ENCODE results near the gene MAML2. TPM values are rescaled to one million over a fixed set of nuclear protein-coding genes. Genes with fewer than 3 reads are reported as not detected.

The MAML2 gene
- total and polyA plus RNA-seq, 2 experiments from 2014 or later = 2.0 to 7.1 TPM

DNA sequence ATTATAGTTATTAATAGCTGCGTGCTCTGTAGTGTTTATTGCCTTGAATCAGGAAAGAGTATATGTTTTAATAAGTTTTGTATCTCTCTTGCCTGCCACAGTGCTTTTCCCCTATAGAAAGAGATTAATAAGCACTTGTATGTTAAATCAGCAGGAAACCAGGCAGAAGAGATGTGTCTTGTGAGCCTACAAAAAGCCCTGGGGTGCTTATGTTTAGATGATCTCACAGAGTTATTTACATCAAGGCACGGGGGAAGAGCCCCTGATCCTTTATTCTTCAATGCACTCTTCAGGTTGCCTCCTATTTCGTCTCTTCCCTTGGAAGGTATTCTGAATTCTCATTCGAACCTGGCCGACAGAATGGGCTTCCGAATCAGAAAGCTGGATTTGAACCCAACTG is 183.0 kb downstream of the MAML2 start:
- peaks cover 51% of the 10 kb centered on the region for H3K4me1 ChIP-seq (ENCODE audit: insufficient read depth)
- Mint-ChIP-seq H3K27me3 (ENCODE audit: insufficient read depth, low read depth, poor library complexity) (peaks cover 3% of the 10 kb centered on the region), H3K9me3 (no peaks in the 10 kb centered on the region), H3K27ac (no peak overlapping the region), H3K4me1 (peaks cover 37% of the 10 kb centered on the region), H3K36me3 (ENCODE audit: low read depth) (no peaks in the 10 kb centered on the region), H3K4me3 (no peak overlapping the region)
- H3K9me2 ChIP-seq (ENCODE audit: insufficient read depth) = no peaks in the 10 kb centered on the region; the same call in 1 of the 2 replicates
- no peaks in the 10 kb centered on the region for H3K36me3 ChIP-seq (ENCODE audit: insufficient read depth)
- H3K4me2 ChIP-seq = peak overlapping the region; percentile 31
- no peak overlapping the region for H2AFZ ChIP-seq
- no peaks in the 10 kb centered on the region; the same call in 1 of the 2 replicates for H3F3A ChIP-seq (replicated peaks; ENCODE audit: low read depth)
- H3K27me3 ChIP-seq (ENCODE audit: insufficient read depth) = no peaks in the 10 kb centered on the region
- no peak for ATAC-seq
- H3K4me3 ChIP-seq = no peak overlapping the region
- TF ChIP-seq CREB1 (CRISPR knock-in tag; IDR thresholded peaks at IDR 0.05; ENCODE audit: low read depth) (no peak), ZNF114 (CRISPR knock-in tag; IDR thresholded peaks at IDR 0.05) (no peak), JUNB (IDR thresholded peaks at IDR 0.05; ENCODE audit: unreplicated experiment) (no peak), STAT1 (IDR thresholded peaks at IDR 0.05; ENCODE audit: unreplicated experiment) (no peak), ZNF331 (CRISPR knock-in tag; IDR thresholded peaks at IDR 0.05; ENCODE audit: low read depth) (no peak), EZH2phosphoT487 (IDR thresholded peaks at IDR 0.05; ENCODE audit: unreplicated experiment) (no peak), EZH2 (IDR thresholded peaks at IDR 0.05; ENCODE audit: low read depth, unreplicated experiment) (no peak)
- TF ChIP-seq, protein P1, sequence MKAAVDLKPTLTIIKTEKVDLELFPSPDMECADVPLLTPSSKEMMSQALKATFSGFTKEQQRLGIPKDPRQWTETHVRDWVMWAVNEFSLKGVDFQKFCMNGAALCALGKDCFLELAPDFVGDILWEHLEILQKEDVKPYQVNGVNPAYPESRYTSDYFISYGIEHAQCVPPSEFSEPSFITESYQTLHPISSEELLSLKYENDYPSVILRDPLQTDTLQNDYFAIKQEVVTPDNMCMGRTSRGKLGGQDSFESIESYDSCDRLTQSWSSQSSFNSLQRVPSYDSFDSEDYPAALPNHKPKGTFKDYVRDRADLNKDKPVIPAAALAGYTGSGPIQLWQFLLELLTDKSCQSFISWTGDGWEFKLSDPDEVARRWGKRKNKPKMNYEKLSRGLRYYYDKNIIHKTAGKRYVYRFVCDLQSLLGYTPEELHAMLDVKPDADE (IDR thresholded peaks at IDR 0.05) = no peak
- TF ChIP-seq, protein P2, sequence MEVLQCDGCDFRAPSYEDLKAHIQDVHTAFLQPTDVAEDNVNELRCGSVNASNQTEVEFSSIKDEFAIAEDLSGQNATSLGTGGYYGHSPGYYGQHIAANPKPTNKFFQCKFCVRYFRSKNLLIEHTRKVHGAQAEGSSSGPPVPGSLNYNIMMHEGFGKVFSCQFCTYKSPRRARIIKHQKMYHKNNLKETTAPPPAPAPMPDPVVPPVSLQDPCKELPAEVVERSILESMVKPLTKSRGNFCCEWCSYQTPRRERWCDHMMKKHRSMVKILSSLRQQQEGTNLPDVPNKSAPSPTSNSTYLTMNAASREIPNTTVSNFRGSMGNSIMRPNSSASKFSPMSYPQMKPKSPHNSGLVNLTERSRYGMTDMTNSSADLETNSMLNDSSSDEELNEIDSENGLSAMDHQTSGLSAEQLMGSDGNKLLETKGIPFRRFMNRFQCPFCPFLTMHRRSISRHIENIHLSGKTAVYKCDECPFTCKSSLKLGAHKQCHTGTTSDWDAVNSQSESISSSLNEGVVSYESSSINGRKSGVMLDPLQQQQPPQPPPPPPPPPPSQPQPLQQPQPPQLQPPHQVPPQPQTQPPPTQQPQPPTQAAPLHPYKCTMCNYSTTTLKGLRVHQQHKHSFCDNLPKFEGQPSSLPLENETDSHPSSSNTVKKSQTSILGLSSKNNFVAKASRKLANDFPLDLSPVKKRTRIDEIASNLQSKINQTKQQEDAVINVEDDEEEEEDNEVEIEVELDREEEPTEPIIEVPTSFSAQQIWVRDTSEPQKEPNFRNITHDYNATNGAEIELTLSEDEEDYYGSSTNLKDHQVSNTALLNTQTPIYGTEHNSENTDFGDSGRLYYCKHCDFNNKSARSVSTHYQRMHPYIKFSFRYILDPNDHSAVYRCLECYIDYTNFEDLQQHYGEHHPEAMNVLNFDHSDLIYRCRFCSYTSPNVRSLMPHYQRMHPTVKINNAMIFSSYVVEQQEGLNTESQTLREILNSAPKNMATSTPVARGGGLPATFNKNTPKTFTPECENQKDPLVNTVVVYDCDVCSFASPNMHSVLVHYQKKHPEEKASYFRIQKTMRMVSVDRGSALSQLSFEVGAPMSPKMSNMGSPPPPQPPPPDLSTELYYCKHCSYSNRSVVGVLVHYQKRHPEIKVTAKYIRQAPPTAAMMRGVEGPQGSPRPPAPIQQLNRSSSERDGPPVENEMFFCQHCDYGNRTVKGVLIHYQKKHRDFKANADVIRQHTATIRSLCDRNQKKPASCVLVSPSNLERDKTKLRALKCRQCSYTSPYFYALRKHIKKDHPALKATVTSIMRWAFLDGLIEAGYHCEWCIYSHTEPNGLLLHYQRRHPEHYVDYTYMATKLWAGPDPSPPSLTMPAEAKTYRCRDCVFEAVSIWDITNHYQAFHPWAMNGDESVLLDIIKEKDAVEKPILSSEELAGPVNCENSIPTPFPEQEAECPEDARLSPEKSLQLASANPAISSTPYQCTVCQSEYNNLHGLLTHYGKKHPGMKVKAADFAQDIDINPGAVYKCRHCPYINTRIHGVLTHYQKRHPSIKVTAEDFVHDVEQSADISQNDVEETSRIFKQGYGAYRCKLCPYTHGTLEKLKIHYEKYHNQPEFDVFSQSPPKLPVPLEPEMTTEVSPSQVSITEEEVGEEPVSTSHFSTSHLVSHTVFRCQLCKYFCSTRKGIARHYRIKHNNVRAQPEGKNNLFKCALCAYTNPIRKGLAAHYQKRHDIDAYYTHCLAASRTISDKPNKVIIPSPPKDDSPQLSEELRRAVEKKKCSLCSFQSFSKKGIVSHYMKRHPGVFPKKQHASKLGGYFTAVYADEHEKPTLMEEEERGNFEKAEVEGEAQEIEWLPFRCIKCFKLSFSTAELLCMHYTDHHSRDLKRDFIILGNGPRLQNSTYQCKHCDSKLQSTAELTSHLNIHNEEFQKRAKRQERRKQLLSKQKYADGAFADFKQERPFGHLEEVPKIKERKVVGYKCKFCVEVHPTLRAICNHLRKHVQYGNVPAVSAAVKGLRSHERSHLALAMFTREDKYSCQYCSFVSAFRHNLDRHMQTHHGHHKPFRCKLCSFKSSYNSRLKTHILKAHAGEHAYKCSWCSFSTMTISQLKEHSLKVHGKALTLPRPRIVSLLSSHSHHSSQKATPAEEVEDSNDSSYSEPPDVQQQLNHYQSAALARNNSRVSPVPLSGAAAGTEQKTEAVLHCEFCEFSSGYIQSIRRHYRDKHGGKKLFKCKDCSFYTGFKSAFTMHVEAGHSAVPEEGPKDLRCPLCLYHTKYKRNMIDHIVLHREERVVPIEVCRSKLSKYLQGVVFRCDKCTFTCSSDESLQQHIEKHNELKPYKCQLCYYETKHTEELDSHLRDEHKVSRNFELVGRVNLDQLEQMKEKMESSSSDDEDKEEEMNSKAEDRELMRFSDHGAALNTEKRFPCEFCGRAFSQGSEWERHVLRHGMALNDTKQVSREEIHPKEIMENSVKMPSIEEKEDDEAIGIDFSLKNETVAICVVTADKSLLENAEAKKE (CRISPR knock-in tag; IDR thresholded peaks at IDR 0.05) = no peak
- TF ChIP-seq, protein P3, sequence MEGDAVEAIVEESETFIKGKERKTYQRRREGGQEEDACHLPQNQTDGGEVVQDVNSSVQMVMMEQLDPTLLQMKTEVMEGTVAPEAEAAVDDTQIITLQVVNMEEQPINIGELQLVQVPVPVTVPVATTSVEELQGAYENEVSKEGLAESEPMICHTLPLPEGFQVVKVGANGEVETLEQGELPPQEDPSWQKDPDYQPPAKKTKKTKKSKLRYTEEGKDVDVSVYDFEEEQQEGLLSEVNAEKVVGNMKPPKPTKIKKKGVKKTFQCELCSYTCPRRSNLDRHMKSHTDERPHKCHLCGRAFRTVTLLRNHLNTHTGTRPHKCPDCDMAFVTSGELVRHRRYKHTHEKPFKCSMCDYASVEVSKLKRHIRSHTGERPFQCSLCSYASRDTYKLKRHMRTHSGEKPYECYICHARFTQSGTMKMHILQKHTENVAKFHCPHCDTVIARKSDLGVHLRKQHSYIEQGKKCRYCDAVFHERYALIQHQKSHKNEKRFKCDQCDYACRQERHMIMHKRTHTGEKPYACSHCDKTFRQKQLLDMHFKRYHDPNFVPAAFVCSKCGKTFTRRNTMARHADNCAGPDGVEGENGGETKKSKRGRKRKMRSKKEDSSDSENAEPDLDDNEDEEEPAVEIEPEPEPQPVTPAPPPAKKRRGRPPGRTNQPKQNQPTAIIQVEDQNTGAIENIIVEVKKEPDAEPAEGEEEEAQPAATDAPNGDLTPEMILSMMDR (conservative IDR thresholded peaks at IDR 0.05; ENCODE audit: low read depth in 2 of 2) = no peak
- 0 out of 2 replicates have a peak, but pooled peaks cover 3% of the 10 kb centered on the region for H4K20me1 ChIP-seq (replicated peaks; ENCODE audit: insufficient read depth)
- H3K79me2 ChIP-seq (replicated peaks; ENCODE audit: insufficient read depth) = no peaks in the 10 kb centered on the region
- no peak for DNase-seq (ENCODE audit: low spot score)
- no peak overlapping the region for H3K27ac ChIP-seq (ENCODE audit: low read depth)

All from GM23338 (cell line).